Stomach (tissue), 9 donors: ENCODE results near the gene SLC27A6. TPM values are rescaled to one million over a fixed set of nuclear protein-coding genes. Genes with fewer than 3 reads are reported as not detected.

ENCODE experiments used
- DNase-seq, 2 donors: peaks; one replicate each; pipeline versions ENCODE4 v3.0.0 to v3.0.0-alpha.2; 2013 to 2019
- H3K27ac ChIP-seq, 5 donors: fragments of 200-600 bp in 4 of 5; sonication (generic) in 4 of 5; one replicate each; pipeline ENCODE4 v1.5.1; 2013 to 2019; ENCODE audit warnings: mild to moderate bottlenecking in 1 of 5, moderate library complexity in 1 of 5
- H3K27me3 ChIP-seq, 3 donors: fragments of 200-600 bp; sonication (generic); one replicate each; pipeline ENCODE4 v1.5.1; 2017 to 2019; ENCODE audit warnings: mixed run types in 1 of 3
- H3K36me3 ChIP-seq, 4 donors: fragments of 200-600 bp; sonication (generic); 1 replicate in 3 of 4; 2 replicates in 1 of 4; pipeline ENCODE4 v1.5.1; 2016 to 2019
- H3K4me1 ChIP-seq, 4 donors: fragments of 200-600 bp; sonication (generic); one replicate each; pipeline ENCODE4 v1.5.1; 2016 to 2019
- H3K4me3 ChIP-seq, 4 donors: fragments of 200-600 bp; sonication (generic) in 3 of 4; one replicate each; pipeline ENCODE4 v1.5.1; 2016 to 2019; ENCODE audit warnings: mild to moderate bottlenecking in 1 of 4
- H3K9me3 ChIP-seq, 4 donors: fragments of 200-600 bp; sonication (generic); one replicate each; pipeline ENCODE4 v1.5.1; 2016 to 2019
- CTCF ChIP-seq, 7 experiments: fragments of 450-650 bp in 4 of 7; fragments of 200-600 bp in 3 of 7; sonication (generic) in 3 of 7; IDR thresholded peaks; one replicate each; pipeline ENCODE4 v1.5.1; 2016 to 2019; ENCODE audit warnings: antibody characterized with exemption in 7 of 7, control low read depth in 2 of 7, mild to moderate bottlenecking in 1 of 7
- EP300 ChIP-seq: sonication (generic); formaldehyde crosslinking; IDR thresholded peaks from one replicate; pipeline ENCODE4 v1.6.1; 2017; ENCODE audit warnings: antibody characterized with exemption
- POLR2A ChIP-seq, 4 donors: fragments of 450-650 bp; IDR thresholded peaks; one replicate each; pipeline ENCODE4 v1.6.1; 2016; ENCODE audit warnings: antibody characterized with exemption in 4 of 4, control low read depth in 2 of 4, mild to moderate bottlenecking in 1 of 4, moderate library complexity in 1 of 4
- POLR2AphosphoS5 ChIP-seq, 3 donors: sonication (generic); formaldehyde crosslinking; IDR thresholded peaks; one replicate each; pipeline ENCODE4 v1.6.1; 2016; ENCODE audit warnings: antibody characterized with exemption in 3 of 3
- WGBS, 5 donors: extraction: QIAGEN DNeasy Blood & Tissue Kit in 3 of 5; methylation state at CpG; one replicate each; pipeline versions ENCODE4 v1.1.5 to v1.1.7; 2013 to 2018; 5-methylcytosine and 5-hydroxymethylcytosine counted together
- intact Hi-C: fragments of 100-400 bp; cut with DNase I; formaldehyde crosslinking; loops from one replicate; pipeline ENCODE4 v1.15.1; 2023; ENCODE audit warnings: low total_unique reads
- polyA plus RNA-seq, 3 donors: library from polyadenylated mRNA; stranded (reverse); fragments of 200-250 nt; gene quantifications; one replicate each; pipeline ENCODE4 v1.2.3, GENCODE V29; 2013
- total RNA-seq, 5 donors: library from RNA; depleted of rRNA; stranded (reverse); fragments of >200 nt; gene quantifications; one replicate each; pipeline versions ENCODE4 v1.1.0 to v1.2.3, GENCODE V29; 2014 to 2016
- donor health status: healthy with polysubstance abuse.
- donor health status: Bipolar disorder and iron deficiency.
- donor health status: healthy.

SLC27A6 gene
- total and polyA plus RNA-seq, 8 donors = 1.6 to 2.8 (median 2.3) TPM; not detected in 5

GRCh38 chr5:128966846-128967245, 1.6 kb downstream of the SLC27A6 start:
- Histone ChIP-seq H3K27ac (no peak overlapping the region), H3K36me3 (no peaks in the 10 kb centered on the region), H3K9me3 (no peaks in the 10 kb centered on the region), H3K4me1 (peaks cover 0 to 12% (median 5%) of the 10 kb centered on the region in 4 donors), H3K4me3 (no peak overlapping the region), H3K27me3 (peaks cover 0 to 20% (median 13%) of the 10 kb centered on the region in 3 donors)
- DNase-seq = no peak
- 79 to 86% (median 79%) methylated on average over 3 of the region's 3 CpGs for WGBS, 5 donors
- TF ChIP-seq POLR2AphosphoS5 (IDR thresholded peaks at IDR 0.05) = no peak
- no peak for TF ChIP-seq EP300
- no peak for TF ChIP-seq POLR2A (IDR thresholded peaks at IDR 0.05)
- TF ChIP-seq CTCF (IDR thresholded peaks at IDR 0.05) = no peak
- intact Hi-C loops = no loop called here

- no peak for TF ChIP-seq EP300
- TF ChIP-seq POLR2AphosphoS5 (IDR thresholded peaks at IDR 0.05) = no peak
- no peak for TF ChIP-seq CTCF (IDR thresholded peaks at IDR 0.05)
- TF ChIP-seq POLR2A (IDR thresholded peaks at IDR 0.05) = no peak
- no peaks in the 10 kb centered on the region for H3K9me3 ChIP-seq
- intact Hi-C loops = no loop called here
- H3K4me3 ChIP-seq = no peak overlapping the region
- 38 to 71% (median 57%) methylated on average over 4 to 9 of the region's 9 CpGs for WGBS, 5 donors
- H3K27ac ChIP-seq = no peak overlapping the region
- no peaks in the 10 kb centered on the region for H3K4me1 ChIP-seq
- H3K36me3 ChIP-seq = no peaks in the 10 kb centered on the region
- no peak for DNase-seq
- no peaks in the 10 kb centered on the region for H3K27me3 ChIP-seq
Observed at GRCh38 chr5:128973244-128973643, 8.0 kb downstream of the SLC27A6 start.

- 38 to 64% (median 50%) methylated on average over 1 of the region's 1 CpG for WGBS, 5 donors
- no peaks in the 10 kb centered on the region for H3K36me3 ChIP-seq
Observed at GRCh38 chr5:128974567-128974966, 9.3 kb downstream of the SLC27A6 start.

GRCh38 chr5:128979761-128980160, 14.5 kb downstream of the SLC27A6 start:
- H3K27ac ChIP-seq = no peak overlapping the region
- no peaks in the 10 kb centered on the region for H3K36me3 ChIP-seq
- H3K4me3 ChIP-seq = no peak overlapping the region
- TF ChIP-seq POLR2A (IDR thresholded peaks at IDR 0.05) = no peak
- intact Hi-C loops = no loop called here
- H3K9me3 ChIP-seq = no peaks in the 10 kb centered on the region
- no peaks in the 10 kb centered on the region for H3K4me1 ChIP-seq
- WGBS, 5 donors = 57 to 84% (median 77%) methylated on average over 1 of the region's 1 CpG
- H3K27me3 ChIP-seq = no peaks in the 10 kb centered on the region
- no peak for DNase-seq

More at GRCh38 chr5:128974567-128974966, 9.3 kb downstream of the SLC27A6 start:
- Histone ChIP-seq H3K27me3 (no peaks in the 10 kb centered on the region), H3K4me3 (no peak overlapping the region), H3K9me3 (no peaks in the 10 kb centered on the region), H3K27ac (no peak overlapping the region), H3K4me1 (no peaks in the 10 kb centered on the region)
- no peak for DNase-seq
- no peak for TF ChIP-seq POLR2A (IDR thresholded peaks at IDR 0.05)
- TF ChIP-seq POLR2AphosphoS5 (IDR thresholded peaks at IDR 0.05) = no peak
- TF ChIP-seq CTCF (IDR thresholded peaks at IDR 0.05) = no peak
- TF ChIP-seq EP300 = no peak
- intact Hi-C loops = no loop called here

GRCh38 chr5:128980917-128981316, 15.6 kb downstream of the SLC27A6 start:
- H3K27me3 ChIP-seq = no peaks in the 10 kb centered on the region
- no peaks in the 10 kb centered on the region for H3K4me1 ChIP-seq
- no peak for DNase-seq

More at GRCh38 chr5:128980917-128981316, 15.6 kb downstream of the SLC27A6 start:
- intact Hi-C loops = no loop called here
- TF ChIP-seq POLR2AphosphoS5 (IDR thresholded peaks at IDR 0.05) (no peak), CTCF (IDR thresholded peaks at IDR 0.05) (no peak), POLR2A (IDR thresholded peaks at IDR 0.05) (no peak), EP300 (no peak)
- no peaks in the 10 kb centered on the region for H3K9me3 ChIP-seq
- H3K4me3 ChIP-seq = no peak overlapping the region
- 71 to 83% (median 74%) methylated on average over 3 of the region's 3 CpGs for WGBS, 5 donors
- no peaks in the 10 kb centered on the region for H3K36me3 ChIP-seq
- H3K27ac ChIP-seq = no peak overlapping the region
